HG03064 (cell line): ENCODE measurements around the gene ZNF92.
"Not testable (repeated sequence)": the region's sequence is repeated elsewhere in the genome, so short reads cannot be mapped to it uniquely, and the experiment has no call there.

Source experiments
- ATAC-seq: cut with Tn5 transposase; IDR thresholded peaks from one replicate; pipeline ENCODE4 v1.9.1; 2021; ENCODE audit warnings: low read depth; ENCODE audit not compliant: unreplicated experiment

Gene ZNF92

DNA sequence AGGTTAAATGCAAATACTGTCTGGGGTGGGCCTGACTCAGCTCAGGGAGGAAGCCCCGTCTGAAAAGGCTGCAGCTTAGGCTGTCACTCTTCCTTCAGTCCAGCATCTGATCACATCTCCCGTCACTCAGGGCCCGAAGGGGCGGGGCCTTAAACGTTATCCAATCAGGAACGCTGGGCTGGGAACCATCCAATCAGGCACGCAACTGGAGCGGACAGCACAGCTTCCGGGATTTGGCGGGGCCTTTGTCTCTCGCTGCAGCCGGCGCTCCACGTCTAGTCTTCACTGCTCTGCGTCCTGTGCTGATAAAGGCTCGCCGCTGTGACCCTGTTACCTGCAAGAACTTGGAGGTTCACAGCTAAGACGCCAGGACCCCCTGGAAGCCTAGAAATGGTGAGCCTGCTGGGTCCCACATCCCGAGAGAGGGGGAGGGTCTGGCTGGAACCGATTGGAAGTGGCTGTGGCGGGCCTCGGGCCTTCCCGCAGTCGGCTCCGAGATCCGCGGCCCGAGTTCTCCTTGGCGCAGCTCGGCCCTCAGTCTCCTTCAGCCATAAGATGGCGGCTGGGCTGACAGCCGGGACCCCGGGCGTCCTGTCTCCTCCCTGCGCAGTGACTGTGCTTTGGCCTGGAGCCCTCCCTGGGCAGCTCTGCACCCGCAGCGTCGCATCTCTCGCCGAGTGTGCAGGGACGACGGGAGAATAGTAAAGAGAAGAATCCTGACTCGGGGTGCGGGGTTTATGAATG, at the start of gene ZNF92:
Gene ZNF92 (plus strand): TSS at position 248 of the 744 bp plus-strand sequence. CDS start 143 bp downstream, at position 391.
- peak; percentile 98 for ATAC-seq

DNA sequence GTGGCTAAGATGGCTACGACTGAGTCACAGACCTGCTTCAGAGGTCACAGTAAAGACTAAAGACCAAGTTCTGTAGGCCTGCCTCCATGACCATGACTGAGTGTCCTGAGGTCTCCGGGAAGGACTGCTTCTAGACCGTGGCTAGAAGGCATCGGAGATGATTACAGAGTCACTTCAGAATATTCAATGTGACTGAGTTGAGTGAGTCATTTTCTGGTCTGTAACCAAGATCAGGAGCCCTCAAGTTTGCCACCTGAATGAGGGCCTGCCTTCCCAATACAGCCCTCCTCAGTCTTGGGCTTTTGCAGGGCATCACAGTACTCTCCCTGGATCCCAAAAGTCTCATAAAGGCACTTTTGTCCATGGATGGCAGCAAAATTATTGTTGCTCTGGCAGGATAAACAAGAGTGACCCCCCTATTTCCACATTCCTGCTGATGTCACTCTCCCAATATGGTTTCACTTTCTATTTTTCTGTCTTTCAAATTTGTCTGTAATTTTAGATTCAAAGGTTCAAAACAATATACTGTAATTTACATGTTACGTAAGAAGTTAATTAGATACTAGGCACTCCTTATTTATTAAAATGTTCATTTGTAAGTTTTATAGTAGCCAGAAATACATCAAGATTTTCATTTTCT, 47.7 kb upstream of the ZNF92 start:
- ATAC-seq, result no peak

- ATAC-seq, result no peak
Measured at GRCh38 chr7:65338346-65338745, 35.3 kb upstream of the ZNF92 start.

- no peak for ATAC-seq
Measured at GRCh38 chr7:65339257-65339656, 34.4 kb upstream of the ZNF92 start.

DNA sequence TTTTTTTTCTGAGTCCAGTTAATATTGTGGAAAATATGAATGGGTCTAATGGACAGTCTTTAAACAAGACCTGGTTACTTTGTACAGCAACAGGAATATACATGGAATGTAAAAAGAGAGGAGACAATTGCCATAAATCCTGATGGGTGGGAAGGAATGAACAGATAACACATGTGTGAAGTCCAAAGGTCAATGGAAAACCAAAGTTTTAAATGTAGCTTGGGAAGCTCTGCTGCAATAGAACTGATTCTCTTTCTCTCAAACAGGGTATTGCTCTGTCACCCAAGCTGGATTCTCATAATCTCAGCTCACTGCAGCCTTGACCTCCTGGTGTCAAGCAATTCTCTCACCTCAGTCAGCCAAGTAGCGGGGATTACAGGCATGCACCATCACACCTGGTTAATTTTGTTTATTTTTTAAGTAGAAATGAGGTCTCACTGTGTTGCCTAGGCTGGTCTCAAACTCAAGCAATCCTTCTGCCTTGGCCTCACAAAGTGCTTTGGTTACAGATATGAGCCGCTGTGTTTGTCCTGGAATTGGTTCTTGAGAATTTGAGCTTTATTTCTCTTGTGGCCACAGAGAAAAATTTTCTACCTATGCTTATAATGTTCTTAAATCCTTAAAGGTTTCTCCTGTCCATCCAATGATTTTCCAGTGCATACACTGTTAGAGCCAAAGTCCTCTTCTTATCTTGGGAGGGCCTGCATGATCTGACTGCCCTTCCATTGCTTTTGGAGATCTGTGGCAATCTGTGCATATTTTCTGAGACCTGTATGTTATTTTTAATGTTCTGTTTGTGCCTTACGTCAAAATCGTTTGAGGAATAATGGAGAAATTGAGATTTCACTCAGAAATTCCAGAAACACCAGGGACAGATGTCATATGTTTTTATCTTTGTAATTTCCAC, 30.7 kb upstream of the ZNF92 start:
- ATAC-seq, result no peak

DNA sequence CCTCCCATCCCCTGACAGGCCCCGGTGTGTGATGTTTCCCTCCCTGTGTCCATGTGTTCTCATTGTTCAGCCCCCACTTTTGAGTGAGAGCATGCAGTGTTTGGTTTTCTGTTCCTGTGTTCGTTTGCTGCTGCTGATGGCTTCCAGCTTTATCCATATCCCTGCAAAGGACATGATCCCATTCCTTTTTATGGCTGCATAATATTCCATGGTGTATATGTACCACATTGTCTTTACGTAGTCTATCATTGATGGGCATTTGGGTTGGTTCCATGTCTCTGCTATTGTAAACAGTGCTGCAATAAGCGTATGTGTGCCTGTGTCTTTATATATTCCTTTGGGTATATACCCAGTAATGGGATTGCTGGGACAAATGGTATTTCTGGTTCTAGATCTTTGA, 29.1 kb upstream of the ZNF92 start:
- not testable (repeated sequence) for ATAC-seq

DNA sequence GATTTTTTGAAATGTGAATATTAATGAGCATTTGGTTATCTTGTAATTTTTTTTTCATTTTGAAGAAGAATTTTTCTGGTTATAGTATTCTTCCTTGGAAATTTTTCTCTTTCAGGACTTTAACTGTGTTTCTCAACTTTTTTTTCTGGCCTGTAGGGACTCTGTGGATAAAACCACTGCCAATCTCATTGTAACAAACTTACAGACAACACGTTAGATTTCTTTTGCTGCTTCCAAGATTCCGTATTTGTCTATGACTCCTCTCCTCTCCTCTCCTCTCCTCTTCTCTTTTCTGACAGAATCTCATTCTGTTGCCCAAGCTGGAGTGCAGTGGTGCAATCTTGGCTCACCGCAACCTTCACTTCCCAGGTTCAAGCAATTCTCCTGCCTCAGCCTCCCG, 19.4 kb upstream of the ZNF92 start:
- ATAC-seq, result no peak

- ATAC-seq, result no peak
Measured at GRCh38 chr7:65369843-65370242, 3.8 kb upstream of the ZNF92 start.

DNA sequence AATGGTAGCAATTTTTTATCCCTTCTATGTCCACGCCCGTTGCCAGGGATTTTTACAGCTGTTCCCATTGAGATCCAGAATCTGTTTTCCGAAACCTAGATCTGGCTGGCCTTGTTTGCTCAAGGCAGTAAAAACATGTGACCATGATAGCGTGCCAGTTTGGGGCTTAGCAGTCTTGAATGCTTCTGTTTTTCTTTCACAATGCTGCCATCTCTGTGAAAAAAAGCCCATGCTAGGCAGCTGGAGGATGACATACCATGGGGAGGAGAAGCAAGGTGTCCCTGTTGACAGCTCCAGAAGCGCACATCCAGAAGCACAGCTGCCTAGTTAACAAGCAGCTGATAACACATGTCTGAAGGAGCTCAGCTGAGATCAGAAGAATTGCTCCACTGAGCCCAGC, 2.2 kb upstream of the ZNF92 start:
- no peak for ATAC-seq

DNA sequence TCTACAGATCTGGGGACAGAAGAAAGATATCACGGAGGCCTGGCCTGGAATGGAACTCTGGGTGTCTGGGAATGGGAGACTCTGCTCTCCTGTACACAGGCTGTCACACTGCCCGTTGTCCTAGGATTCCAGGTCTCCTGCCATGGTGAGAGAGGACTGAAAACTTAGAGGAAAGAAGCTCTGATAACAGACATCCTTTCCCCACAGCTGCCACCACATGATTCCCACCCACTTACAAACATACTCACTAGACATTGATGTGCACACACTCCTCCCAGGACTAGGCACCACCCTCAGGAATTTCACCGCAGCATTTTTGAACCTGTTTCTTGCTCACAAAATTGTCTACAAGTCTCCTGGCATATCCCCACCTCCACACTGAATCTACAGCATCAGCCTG, 5.7 kb downstream of the ZNF92 start:
- ATAC-seq, result no peak

GRCh38 chr7:65381742-65382141, 8.1 kb downstream of the ZNF92 start:
- ATAC-seq, result no peak

GRCh38 chr7:65382452-65382851, 8.8 kb downstream of the ZNF92 start:
- no peak for ATAC-seq

GRCh38 chr7:65387891-65388290, 14.2 kb downstream of the ZNF92 start:
- no peak for ATAC-seq

DNA sequence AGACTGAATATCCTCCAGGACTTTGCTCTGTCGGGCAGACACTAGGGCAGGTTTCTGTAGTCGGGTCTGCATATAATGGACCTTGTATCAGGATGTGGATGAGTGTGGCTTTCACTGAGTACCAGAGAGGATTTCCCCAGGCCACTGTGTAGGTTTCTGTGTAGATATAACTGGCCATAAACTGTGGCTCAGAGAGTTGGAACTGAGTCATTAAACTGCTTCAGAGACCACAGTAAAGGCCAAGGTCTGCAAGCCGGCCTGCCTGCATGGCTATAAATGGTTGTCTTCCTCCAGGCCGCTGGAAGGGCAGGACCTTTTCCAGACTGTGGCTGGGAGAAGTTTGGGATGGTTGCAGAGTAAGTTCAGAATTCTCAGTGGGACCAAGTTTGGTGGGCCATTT, 16.9 kb downstream of the ZNF92 start:
- ATAC-seq, result peak; percentile 81

GRCh38 chr7:65397730-65398142, 24.1 kb downstream of the ZNF92 start:
- ATAC-seq, result no peak

DNA sequence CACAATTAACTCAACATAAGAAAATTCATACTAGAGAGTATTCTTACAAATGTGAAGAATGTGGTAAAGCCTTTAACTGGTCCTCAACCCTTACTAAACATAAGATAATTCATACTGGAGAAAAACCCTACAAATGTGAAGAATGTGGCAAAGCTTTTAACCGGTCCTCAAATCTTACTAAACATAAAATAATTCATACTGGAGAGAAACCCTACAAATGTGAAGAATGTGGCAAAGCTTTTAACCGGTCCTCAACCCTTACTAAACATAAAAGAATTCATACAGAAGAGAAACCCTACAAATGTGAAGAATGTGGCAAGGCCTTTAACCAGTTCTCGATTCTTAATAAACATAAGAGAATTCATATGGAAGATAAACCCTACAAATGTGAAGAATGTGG, 25.0 kb downstream of the ZNF92 start:
- ATAC-seq, result not testable (repeated sequence)

DNA sequence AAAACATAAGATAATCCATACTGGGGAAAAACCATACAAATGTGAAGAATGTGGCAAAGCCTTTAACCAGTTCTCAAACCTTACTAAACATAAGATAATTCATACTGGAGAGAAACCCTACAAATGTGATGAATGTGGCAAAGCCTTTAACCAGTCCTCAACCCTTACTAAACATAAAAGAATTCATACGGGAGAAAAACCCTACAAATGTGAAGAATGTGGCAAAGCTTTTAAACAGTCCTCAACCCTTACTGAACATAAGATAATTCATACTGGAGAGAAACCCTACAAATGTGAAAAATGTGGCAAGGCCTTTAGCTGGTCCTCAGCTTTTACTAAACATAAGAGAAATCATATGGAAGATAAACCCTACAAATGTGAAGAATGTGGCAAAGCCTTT, 25.4 kb downstream of the ZNF92 start:
- not testable (repeated sequence) for ATAC-seq

GRCh38 chr7:65404020-65404419, 30.4 kb downstream of the ZNF92 start:
- ATAC-seq, result no peak

- not testable (repeated sequence) for ATAC-seq
Measured at GRCh38 chr7:65406706-65407105, 33.1 kb downstream of the ZNF92 start.

GRCh38 chr7:65409363-65409762, 35.7 kb downstream of the ZNF92 start:
- ATAC-seq, result no peak

- ATAC-seq, result no peak
Measured at GRCh38 chr7:65411249-65411648, 37.6 kb downstream of the ZNF92 start.
